Suprapubic skin (tissue), 4 donors: ENCODE data around the gene ARAP2. TPM values are rescaled to one million over a fixed set of nuclear protein-coding genes. Genes with fewer than 3 reads are reported as not detected.

Source experiments
- DNase-seq, 2 donors: peaks; one replicate each; pipeline ENCODE4 v3.0.0-alpha.2; 2019; ENCODE audit warnings: low spot score in 2 of 2
- H3K27ac ChIP-seq: fragments of 200-600 bp; sonication (generic); one replicate; pipeline ENCODE4 v1.5.1; 2019
- H3K27me3 ChIP-seq: fragments of 200-600 bp; sonication (generic); one replicate; pipeline ENCODE4 v1.5.1; 2019
- H3K36me3 ChIP-seq: fragments of 200-600 bp; sonication (generic); one replicate; pipeline ENCODE4 v1.5.1; 2019
- H3K4me1 ChIP-seq: fragments of 200-600 bp; sonication (generic); one replicate; pipeline ENCODE4 v1.5.1; 2019
- H3K4me3 ChIP-seq: fragments of 200-600 bp; sonication (generic); one replicate; pipeline ENCODE4 v1.5.1; 2019; ENCODE audit warnings: mild to moderate bottlenecking
- H3K9me3 ChIP-seq: fragments of 200-600 bp; sonication (generic); one replicate; pipeline ENCODE4 v1.5.1; 2019
- EP300 ChIP-seq: sonication (generic); formaldehyde crosslinking; IDR thresholded peaks from one replicate; pipeline ENCODE4 v1.6.1; 2017; ENCODE audit warnings: antibody characterized with exemption
- POLR2A ChIP-seq, 2 donors: fragments of 450-650 bp; IDR thresholded peaks; one replicate each; pipeline ENCODE4 v1.6.1; 2017; ENCODE audit warnings: antibody characterized with exemption in 2 of 2, mild to moderate bottlenecking in 2 of 2, moderate library complexity in 2 of 2
- POLR2AphosphoS5 ChIP-seq, 3 donors: sonication (generic); formaldehyde crosslinking; IDR thresholded peaks; one replicate each; pipeline ENCODE4 v1.6.1; 2017; ENCODE audit warnings: antibody characterized with exemption in 3 of 3
- WGBS: methylation state at CpG from one replicate; pipeline ENCODE4 v1.1.5; 2018; 5-methylcytosine and 5-hydroxymethylcytosine counted together
- total RNA-seq, 4 donors: library from RNA; depleted of rRNA; stranded (reverse); fragments of >200 nt; gene quantifications; one replicate each; pipeline ENCODE4 v1.1.0, GENCODE V29; 2016
- TF ChIP-seq, protein P1 (sequence below), 2 donors: fragments of 200-600 bp in 1 of 2; fragments of 450-650 bp in 1 of 2; sonication (generic) in 1 of 2; IDR thresholded peaks; one replicate each; pipeline ENCODE4 v1.5.1; 2016 to 2019; ENCODE audit warnings: antibody characterized with exemption in 2 of 2, mild to moderate bottlenecking in 1 of 2, moderate library complexity in 1 of 2

The ARAP2 gene
- total RNA-seq, 4 donors from 2014 or later: 88.2 to 203 (median 117) TPM

DNA sequence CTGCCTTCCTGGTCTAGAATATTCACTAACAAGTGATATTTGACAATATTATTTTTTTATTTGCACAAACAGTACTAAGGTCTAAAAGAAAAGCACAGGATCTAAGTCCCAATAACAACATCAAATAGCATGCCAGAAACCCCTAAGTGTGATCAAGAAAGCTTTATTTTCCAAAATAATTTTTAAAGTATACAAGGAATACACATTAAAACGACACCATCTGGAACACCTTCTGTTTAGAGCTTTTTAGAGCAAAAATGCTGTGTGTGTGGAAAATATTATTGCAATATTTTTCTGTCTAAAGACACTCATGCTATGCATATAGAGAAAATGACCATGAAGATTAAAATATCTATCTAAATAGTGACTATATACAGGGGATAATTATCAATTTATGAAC lies 103.1 kb downstream of the ARAP2 start:
- no peak overlapping the region for H3K27ac ChIP-seq
- TF ChIP-seq POLR2A (IDR thresholded peaks at IDR 0.05): no peak
- TF ChIP-seq, protein P1, sequence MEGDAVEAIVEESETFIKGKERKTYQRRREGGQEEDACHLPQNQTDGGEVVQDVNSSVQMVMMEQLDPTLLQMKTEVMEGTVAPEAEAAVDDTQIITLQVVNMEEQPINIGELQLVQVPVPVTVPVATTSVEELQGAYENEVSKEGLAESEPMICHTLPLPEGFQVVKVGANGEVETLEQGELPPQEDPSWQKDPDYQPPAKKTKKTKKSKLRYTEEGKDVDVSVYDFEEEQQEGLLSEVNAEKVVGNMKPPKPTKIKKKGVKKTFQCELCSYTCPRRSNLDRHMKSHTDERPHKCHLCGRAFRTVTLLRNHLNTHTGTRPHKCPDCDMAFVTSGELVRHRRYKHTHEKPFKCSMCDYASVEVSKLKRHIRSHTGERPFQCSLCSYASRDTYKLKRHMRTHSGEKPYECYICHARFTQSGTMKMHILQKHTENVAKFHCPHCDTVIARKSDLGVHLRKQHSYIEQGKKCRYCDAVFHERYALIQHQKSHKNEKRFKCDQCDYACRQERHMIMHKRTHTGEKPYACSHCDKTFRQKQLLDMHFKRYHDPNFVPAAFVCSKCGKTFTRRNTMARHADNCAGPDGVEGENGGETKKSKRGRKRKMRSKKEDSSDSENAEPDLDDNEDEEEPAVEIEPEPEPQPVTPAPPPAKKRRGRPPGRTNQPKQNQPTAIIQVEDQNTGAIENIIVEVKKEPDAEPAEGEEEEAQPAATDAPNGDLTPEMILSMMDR (IDR thresholded peaks at IDR 0.05): no peak
- TF ChIP-seq POLR2AphosphoS5 (IDR thresholded peaks at IDR 0.05): no peak
- no peak for TF ChIP-seq EP300
- H3K4me3 ChIP-seq: no peak overlapping the region
- no peak for DNase-seq
- H3K36me3 ChIP-seq: peaks cover 3% of the 10 kb centered on the region
- WGBS: 73% methylated on average over 1 of the region's 1 CpG
- H3K9me3 ChIP-seq: no peaks in the 10 kb centered on the region
- H3K27me3 ChIP-seq: no peaks in the 10 kb centered on the region
- H3K4me1 ChIP-seq: no peaks in the 10 kb centered on the region

DNA sequence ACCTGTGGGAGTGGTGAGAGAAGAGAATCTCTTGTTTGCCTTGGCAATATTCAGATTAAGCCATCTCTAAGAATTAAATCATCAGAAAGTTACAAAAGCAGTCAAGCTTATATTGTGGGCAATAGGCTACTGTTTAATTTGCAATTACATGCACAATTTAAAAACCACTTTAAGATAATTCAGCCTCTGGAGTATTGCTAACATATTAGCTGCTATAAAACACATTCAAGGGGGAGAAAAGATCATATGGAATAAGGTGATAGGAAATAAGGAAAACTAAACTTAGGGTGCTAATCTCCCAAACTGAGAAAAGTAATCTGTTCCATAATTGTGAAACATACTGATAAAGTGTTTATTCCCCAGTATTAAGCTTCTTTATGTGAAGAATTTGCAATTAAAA lies 103.9 kb downstream of the ARAP2 start:
- no peaks in the 10 kb centered on the region for H3K4me1 ChIP-seq
- peaks cover under 1% of the 10 kb centered on the region for H3K36me3 ChIP-seq
- H3K27me3 ChIP-seq: no peaks in the 10 kb centered on the region
- no peak for TF ChIP-seq POLR2AphosphoS5 (IDR thresholded peaks at IDR 0.05)
- TF ChIP-seq, protein P1 (IDR thresholded peaks at IDR 0.05): no peak
- TF ChIP-seq POLR2A (IDR thresholded peaks at IDR 0.05): no peak
- TF ChIP-seq EP300: no peak
- no peak overlapping the region for H3K4me3 ChIP-seq
- no peaks in the 10 kb centered on the region for H3K9me3 ChIP-seq
- H3K27ac ChIP-seq: no peak overlapping the region
- DNase-seq: no peak

DNA sequence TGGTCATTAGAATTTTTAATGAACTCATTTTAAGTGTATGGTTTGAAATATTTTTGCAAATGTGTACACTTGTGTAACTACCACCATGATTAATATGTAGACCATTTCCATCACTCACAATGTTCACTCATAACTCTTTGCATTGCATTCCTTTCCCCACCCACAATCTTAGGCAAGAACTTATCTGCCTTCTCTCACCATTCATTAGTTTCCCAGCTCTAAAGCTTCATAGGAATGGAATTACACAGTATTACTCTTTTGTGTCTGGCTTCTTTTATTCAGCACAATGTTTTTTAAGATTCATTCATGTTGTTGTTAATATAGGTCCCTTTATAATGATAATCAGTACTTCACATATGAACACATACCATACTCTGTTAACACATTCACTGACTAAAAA lies 106.1 kb downstream of the ARAP2 start:
- Histone ChIP-seq H3K36me3 (no peaks in the 10 kb centered on the region), H3K4me3 (no peak overlapping the region), H3K4me1 (no peaks in the 10 kb centered on the region), H3K27ac (no peak overlapping the region), H3K9me3 (no peaks in the 10 kb centered on the region), H3K27me3 (no peaks in the 10 kb centered on the region)
- no peak for DNase-seq
- no peak for TF ChIP-seq EP300
- no peak for TF ChIP-seq POLR2A (IDR thresholded peaks at IDR 0.05)
- TF ChIP-seq, protein P1 (IDR thresholded peaks at IDR 0.05): no peak
- TF ChIP-seq POLR2AphosphoS5 (IDR thresholded peaks at IDR 0.05): no peak

DNA sequence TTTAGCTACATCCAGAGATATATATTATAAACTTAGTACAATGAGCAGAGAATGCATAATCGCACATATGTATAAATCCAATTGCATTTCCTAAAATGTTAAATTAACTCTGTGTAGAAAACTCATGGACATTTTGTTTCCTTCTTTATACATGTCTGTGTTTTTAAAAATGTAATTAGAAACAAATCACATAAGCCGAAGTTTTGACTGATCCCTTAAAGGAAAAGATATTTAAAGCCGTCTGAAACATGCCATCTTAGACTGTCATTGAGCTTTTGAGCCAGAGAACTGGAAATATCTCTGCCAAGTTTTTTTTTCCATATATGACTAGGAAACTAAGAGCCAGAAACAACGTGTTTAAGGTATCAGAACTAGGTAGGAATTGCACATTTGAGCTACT lies 107.0 kb downstream of the ARAP2 start:
- no peak overlapping the region for H3K27ac ChIP-seq

DNA sequence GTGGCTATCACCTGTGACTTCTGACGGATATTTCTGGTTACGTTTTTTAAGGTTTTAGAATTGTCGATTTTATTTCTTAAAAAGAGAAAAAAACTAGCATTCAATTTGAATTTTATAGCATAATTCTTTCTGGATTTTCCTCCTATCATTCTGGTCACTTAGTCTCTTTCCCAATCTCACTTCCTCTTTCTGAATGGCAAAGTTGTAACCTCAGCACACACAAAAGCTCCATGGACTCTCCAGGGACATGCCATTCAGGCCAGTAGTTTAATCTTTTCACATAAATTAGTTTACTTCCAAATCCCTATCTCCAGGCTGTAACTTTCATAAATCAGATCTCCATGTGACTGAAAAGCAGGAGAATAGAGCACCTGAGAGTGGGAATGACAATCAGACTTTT lies 110.7 kb downstream of the ARAP2 start:
- WGBS: 92% methylated on average over 3 of the region's 3 CpGs
- TF ChIP-seq, protein P1 (IDR thresholded peaks at IDR 0.05): no peak
- no peak for TF ChIP-seq POLR2AphosphoS5 (IDR thresholded peaks at IDR 0.05)
- Histone ChIP-seq H3K4me3 (no peak overlapping the region), H3K27me3 (no peaks in the 10 kb centered on the region), H3K27ac (no peak overlapping the region), H3K4me1 (no peaks in the 10 kb centered on the region), H3K36me3 (no peaks in the 10 kb centered on the region), H3K9me3 (no peaks in the 10 kb centered on the region)
- no peak for DNase-seq

More for the DNA sequence above, 107.0 kb downstream of the ARAP2 start:
- no peaks in the 10 kb centered on the region for H3K27me3 ChIP-seq
- WGBS: 55% methylated on average over 4 of the region's 4 CpGs
- H3K9me3 ChIP-seq: no peaks in the 10 kb centered on the region
- H3K4me1 ChIP-seq: no peaks in the 10 kb centered on the region
- no peaks in the 10 kb centered on the region for H3K36me3 ChIP-seq
- H3K4me3 ChIP-seq: no peak overlapping the region
- TF ChIP-seq EP300 (no peak), POLR2AphosphoS5 (IDR thresholded peaks at IDR 0.05) (no peak), POLR2A (IDR thresholded peaks at IDR 0.05) (no peak)
- no peak for DNase-seq

DNA sequence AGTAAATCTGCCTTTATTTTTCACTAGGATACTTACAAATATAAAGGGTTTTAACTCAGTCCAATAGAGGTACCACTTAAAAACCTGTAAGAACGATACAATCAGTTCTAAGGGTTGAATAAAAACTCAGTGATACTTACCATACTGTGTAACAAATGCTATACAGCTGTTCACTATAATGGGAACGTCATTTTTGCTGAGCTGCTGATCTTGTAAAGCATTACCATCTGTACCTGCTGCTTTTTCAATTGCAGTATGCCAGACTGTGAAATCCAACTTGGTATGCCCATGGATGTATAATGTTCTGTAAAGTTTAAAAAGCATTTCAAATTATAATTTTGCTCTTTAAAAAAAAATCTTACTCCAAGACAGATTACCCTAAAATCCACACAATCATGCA lies 111.2 kb downstream of the ARAP2 start:
- H3K36me3 ChIP-seq: no peaks in the 10 kb centered on the region

More for the DNA sequence above, 111.2 kb downstream of the ARAP2 start:
- H3K9me3 ChIP-seq: no peaks in the 10 kb centered on the region
- H3K4me1 ChIP-seq: no peaks in the 10 kb centered on the region
- no peak for DNase-seq
- H3K27ac ChIP-seq: no peak overlapping the region
- H3K27me3 ChIP-seq: no peaks in the 10 kb centered on the region
- TF ChIP-seq, protein P1 (IDR thresholded peaks at IDR 0.05): no peak
- TF ChIP-seq EP300 (no peak), POLR2A (IDR thresholded peaks at IDR 0.05) (no peak), POLR2AphosphoS5 (IDR thresholded peaks at IDR 0.05) (no peak)
- no peak overlapping the region for H3K4me3 ChIP-seq
- WGBS: 64% methylated on average over 2 of the region's 2 CpGs
